NCI-H2107 treated with DMSO at 0.1 percent for 48 hours (cell line): ENCODE results near the gene GAPDHS.

Experiments used
- DNase-seq: peaks from one replicate; lab custom pipeline; 2025; ENCODE audit not compliant: unreplicated experiment; lab: John Stamatoyannopoulos, UW

Gene GAPDHS

GRCh38 chr19:35533201-35533821 lies at the start of gene GAPDHS:
Gene GAPDHS, plus strand, starts transcription at chr19:35533456. Its CDS starts 72 bp downstream, at chr19:35533528.
- no peak for DNase-seq

GRCh38 chr19:35484252-35485036 lies 48.8 kb upstream of the GAPDHS start:
- DNase-seq, result no peak

GRCh38 chr19:35486268-35486708 lies 47.0 kb upstream of the GAPDHS start:
- no peak for DNase-seq

GRCh38 chr19:35487656-35488182 lies 45.5 kb upstream of the GAPDHS start:
- no peak for DNase-seq

GRCh38 chr19:35488677-35489076 lies 44.6 kb upstream of the GAPDHS start:
- no peak for DNase-seq

GRCh38 chr19:35490364-35490763 lies 42.9 kb upstream of the GAPDHS start, which contains the start of gene KRTDAP:
Gene KRTDAP, minus strand, starts transcription at chr19:35490464. Its CDS starts 22 bp downstream, at chr19:35490442.
- DNase-seq, result no peak

GRCh38 chr19:35491836-35492360 lies 41.4 kb upstream of the GAPDHS start:
- no peak for DNase-seq

- no peak for DNase-seq
Measured at GRCh38 chr19:35493971-35494370, 39.3 kb upstream of the GAPDHS start.

GRCh38 chr19:35495107-35496064 lies 37.9 kb upstream of the GAPDHS start:
- no peak for DNase-seq

GRCh38 chr19:35497406-35497805 lies 35.9 kb upstream of the GAPDHS start:
- no peak for DNase-seq

- no peak for DNase-seq
Measured at GRCh38 chr19:35498220-35498619, 35.0 kb upstream of the GAPDHS start.

- no peak for DNase-seq
Measured at GRCh38 chr19:35498984-35499527, 34.2 kb upstream of the GAPDHS start.

GRCh38 chr19:35500611-35501010 lies 32.6 kb upstream of the GAPDHS start:
- no peak for DNase-seq

GRCh38 chr19:35501684-35502083 lies 31.6 kb upstream of the GAPDHS start:
- no peak for DNase-seq

GRCh38 chr19:35502751-35503150 lies 30.5 kb upstream of the GAPDHS start:
- DNase-seq, result no peak

- no peak for DNase-seq
Measured at GRCh38 chr19:35506011-35506410, 27.2 kb upstream of the GAPDHS start.

GRCh38 chr19:35507561-35507960 lies 25.7 kb upstream of the GAPDHS start:
- DNase-seq, result no peak

GRCh38 chr19:35508129-35508528 lies 25.1 kb upstream of the GAPDHS start:
- no peak for DNase-seq

- no peak for DNase-seq
Measured at GRCh38 chr19:35509018-35509652, 24.1 kb upstream of the GAPDHS start.
